D721Med (cell line): Measurements from ENCODE around the gene KRTAP5-10.

Experiments used
- DNase-seq: peaks from one replicate; pipeline ENCODE4 v3.0.0; 2011; ENCODE audit warnings: low spot score; ENCODE audit not compliant: insufficient read length
- FAIRE-seq: peaks from 2 replicates; lab custom pipeline; 2011; peaks lifted over from hg19 to GRCh38; lab: Jason Lieb, UNC
- TF ChIP-seq, protein P1 (sequence below): IDR thresholded peaks from 2 replicates; pipeline ENCODE4 v1.5.1; 2012; ENCODE audit warnings: mild to moderate bottlenecking, control low read depth; ENCODE audit not compliant: insufficient read depth; ENCODE audit errors: missing control alignments

The KRTAP5-10 gene

DNA sequence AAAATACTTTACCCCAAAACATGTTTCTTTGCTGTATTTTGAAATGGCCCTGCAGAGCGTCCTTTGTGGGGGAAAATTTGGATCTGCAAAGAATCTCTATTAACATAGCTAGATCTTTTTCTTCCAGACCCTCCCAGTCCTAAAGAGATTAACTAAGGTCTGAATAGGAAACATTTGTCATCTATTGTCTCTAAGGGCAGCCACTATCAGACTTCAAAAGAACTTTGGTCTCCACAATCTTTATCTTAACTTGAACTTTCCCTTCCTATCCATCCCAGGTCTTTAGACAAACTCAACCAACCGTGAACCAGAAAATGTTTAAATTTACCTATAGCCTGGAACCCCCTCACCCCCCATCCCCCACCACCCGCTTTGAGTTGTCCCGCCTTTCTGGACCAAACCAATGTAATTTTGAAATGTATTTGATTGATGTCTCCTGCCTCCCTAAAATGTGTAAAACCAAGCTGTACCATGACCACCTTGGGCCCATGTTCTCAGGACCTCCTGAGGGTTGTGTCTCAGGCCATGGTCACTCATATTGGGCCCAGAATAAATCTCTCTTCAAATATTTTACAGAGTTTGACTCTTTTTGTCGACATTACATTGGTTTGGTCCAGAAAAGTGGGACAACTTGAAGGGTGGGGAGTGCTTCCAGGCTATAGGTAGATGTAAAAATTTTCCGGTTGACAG is 20.7 kb upstream of the KRTAP5-10 start:
- no peak for DNase-seq
- TF ChIP-seq, protein P1, sequence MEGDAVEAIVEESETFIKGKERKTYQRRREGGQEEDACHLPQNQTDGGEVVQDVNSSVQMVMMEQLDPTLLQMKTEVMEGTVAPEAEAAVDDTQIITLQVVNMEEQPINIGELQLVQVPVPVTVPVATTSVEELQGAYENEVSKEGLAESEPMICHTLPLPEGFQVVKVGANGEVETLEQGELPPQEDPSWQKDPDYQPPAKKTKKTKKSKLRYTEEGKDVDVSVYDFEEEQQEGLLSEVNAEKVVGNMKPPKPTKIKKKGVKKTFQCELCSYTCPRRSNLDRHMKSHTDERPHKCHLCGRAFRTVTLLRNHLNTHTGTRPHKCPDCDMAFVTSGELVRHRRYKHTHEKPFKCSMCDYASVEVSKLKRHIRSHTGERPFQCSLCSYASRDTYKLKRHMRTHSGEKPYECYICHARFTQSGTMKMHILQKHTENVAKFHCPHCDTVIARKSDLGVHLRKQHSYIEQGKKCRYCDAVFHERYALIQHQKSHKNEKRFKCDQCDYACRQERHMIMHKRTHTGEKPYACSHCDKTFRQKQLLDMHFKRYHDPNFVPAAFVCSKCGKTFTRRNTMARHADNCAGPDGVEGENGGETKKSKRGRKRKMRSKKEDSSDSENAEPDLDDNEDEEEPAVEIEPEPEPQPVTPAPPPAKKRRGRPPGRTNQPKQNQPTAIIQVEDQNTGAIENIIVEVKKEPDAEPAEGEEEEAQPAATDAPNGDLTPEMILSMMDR, result no peak
- FAIRE-seq, result no peak

DNA sequence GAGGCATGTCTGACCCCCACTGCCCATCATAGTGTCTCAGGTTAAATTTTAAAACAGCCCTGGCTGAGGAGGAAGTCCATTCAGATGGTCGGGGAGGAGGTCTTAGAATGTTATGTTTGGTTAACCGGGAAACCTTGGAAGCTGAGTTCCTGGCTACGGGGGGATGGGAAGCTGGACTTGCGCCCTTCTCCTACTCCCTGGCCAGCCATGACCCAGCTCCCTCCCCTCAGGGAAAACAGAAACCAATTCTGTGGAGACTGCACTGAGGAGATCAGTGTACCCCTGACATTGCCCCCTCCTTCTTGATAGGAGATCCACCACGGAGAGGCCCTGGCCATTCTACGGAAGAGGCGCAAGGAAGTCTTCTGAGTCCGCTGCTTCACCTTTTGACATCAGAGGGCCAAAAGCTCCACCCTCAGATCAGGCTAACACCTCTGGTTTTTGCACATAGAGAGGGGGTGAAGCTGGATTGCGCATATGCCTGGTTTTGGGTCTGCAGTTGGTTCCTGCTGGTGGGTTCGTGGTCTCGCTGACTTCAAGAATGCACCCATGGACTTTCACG is 19.9 kb upstream of the KRTAP5-10 start:
- FAIRE-seq, result no peak
- DNase-seq, result no peak

DNA sequence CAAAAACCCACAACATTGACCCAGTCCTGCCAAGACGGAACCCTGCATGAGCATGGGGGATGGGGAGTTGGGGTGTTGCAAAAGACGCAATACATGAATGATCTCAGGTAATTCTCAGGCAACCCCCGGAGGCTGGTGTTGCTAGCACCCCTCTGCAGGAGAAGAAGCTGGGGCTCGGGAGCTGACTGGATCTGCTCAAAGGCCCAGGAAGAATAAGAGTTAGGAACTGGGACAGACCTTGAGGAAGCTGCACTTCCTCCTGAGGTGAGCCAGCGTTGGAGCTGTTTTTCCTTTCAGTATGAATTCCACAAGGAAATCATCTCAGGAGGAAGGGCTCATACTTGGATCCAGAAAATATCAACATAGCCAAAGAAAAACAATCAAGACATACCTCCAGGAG is 17.2 kb upstream of the KRTAP5-10 start, which contains the start of gene KRTAP5-9:
TSS of gene KRTAP5-9 (plus strand) at position 301 of the 400 bp plus-strand sequence. CDS start 238 bp downstream, outside the sequence.
- TF ChIP-seq, protein P1, result no peak
- FAIRE-seq (no peak), DNase-seq (no peak)

More for the DNA sequence above, 19.9 kb upstream of the KRTAP5-10 start:
- TF ChIP-seq, protein P1, result no peak

DNA sequence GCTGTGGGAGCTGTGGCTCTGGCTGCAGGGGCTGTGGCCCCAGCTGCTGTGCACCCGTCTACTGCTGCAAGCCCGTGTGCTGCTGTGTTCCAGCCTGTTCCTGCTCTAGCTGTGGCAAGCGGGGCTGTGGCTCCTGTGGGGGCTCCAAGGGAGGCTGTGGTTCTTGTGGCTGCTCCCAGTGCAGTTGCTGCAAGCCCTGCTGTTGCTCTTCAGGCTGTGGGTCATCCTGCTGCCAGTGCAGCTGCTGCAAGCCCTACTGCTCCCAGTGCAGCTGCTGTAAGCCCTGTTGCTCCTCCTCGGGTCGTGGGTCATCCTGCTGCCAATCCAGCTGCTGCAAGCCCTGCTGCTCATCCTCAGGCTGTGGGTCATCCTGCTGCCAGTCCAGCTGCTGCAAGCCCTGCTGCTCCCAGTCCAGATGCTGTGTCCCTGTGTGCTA is 16.6 kb upstream of the KRTAP5-10 start:
- DNase-seq (no peak), FAIRE-seq (no peak)
- TF ChIP-seq, protein P1, result no peak

DNA sequence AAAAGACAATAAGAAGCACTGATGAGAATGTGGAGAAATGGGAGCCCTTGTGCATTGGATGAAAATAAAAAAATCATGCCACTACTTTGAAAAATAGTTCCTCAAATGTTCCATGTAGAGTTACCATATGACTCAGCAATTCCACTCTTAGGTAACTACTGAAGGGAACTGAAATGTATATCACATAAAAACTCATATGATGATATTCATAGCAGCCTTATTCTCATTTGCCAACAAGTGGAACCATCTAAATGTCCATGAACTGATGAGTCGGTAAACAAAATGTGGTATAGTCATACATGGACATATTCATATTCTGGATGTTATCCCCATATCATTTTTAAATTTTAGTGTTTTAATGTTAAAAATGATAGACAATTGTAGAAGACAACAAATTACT is 13.7 kb upstream of the KRTAP5-10 start:
- TF ChIP-seq, protein P1, result no peak
- FAIRE-seq (no peak), DNase-seq (no peak)

DNA sequence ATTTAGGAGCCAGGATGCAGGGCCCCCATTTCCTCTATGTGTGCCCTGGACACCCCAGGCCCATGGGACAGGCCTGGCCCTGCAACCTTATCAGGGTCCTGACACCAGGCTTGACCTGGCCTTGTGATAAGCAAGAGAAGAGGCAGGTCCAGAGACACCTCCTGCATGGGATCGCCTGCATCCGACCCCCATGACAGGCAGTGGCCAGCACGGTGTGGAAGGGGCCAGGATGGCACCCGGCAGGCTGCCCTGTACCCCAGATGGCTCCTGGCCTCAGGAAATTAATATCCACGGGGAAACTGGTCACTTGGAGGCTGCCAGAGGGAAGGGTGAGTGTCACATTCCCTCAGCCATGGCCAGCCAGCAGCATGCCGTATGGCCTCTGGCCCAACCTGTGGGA is 10.4 kb upstream of the KRTAP5-10 start:
- no peak for DNase-seq
- TF ChIP-seq, protein P1, result no peak
- FAIRE-seq, result no peak

DNA sequence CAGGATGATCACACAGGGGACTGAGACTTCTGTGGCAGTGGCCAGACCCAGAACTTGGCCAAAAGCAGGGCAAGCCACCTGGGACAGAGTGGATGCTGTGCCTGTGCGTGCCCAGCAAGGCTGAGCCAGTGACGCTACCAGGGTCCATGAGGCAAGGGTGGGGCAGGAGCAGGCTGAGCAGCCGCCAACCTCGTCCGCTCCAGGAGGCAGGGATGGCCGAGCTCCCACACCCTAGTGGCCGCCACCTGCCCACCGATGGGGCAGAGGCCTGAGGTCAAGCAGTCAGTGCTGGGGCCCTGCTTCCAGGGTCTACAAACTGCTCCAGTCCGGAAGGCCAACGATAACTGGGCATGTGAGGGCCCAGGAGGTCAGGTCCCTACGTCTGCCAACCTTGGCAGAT is 9.9 kb upstream of the KRTAP5-10 start:
- no peak for FAIRE-seq
- DNase-seq, result no peak
- TF ChIP-seq, protein P1, result no peak
